T-helper 1 cell (primary cell): ENCODE measurements around the gene FAT2.

ENCODE experiments used
- DNase-seq, 5 donors: peaks; one replicate each; pipeline ENCODE4 v3.0.0-alpha.2; 2012 to 2020

FAT2 gene

GRCh38 chr5:151555760-151556576 is 35.2 kb downstream of the FAT2 start:
- DNase-seq, result no peak

GRCh38 chr5:151553695-151554094 is 37.4 kb downstream of the FAT2 start:
- no peak for DNase-seq

GRCh38 chr5:151553130-151553670 is 37.9 kb downstream of the FAT2 start:
- DNase-seq, result no peak

- DNase-seq, result no peak
Measured at GRCh38 chr5:151551985-151552384, 39.1 kb downstream of the FAT2 start.

GRCh38 chr5:151550146-151550545 is 41.0 kb downstream of the FAT2 start:
- DNase-seq, result no peak

- no peak for DNase-seq
Measured at GRCh38 chr5:151549713-151550112, 41.4 kb downstream of the FAT2 start.

- DNase-seq, result no peak
Measured at GRCh38 chr5:151547364-151547763, 43.8 kb downstream of the FAT2 start.

GRCh38 chr5:151541571-151541970 is 49.6 kb downstream of the FAT2 start:
- DNase-seq, result no peak
